Stimulated activated CD8-positive, alpha-beta memory T cell treated with anti-CD3 and anti-CD28 coated beads, Interleukin-12 subunit alpha, Interleukin-12 subunit beta, amount 100 ng/mL, for 1 hour (primary cell): ENCODE results near the gene CKAP5.

Experiments
- DNase-seq: peaks from one replicate; pipeline ENCODE4 v3.0.0-alpha.2; 2020; ENCODE audit warnings: low read depth

The CKAP5 gene

GRCh38 chr11:46697303-46697702, 148.8 kb downstream of the CKAP5 start:
- DNase-seq, result no peak

- DNase-seq, result no peak
Measured at GRCh38 chr11:46696212-46696558, 149.9 kb downstream of the CKAP5 start.

GRCh38 chr11:46695345-46696211, 150.5 kb downstream of the CKAP5 start:
- DNase-seq, result no peak

GRCh38 chr11:46694607-46695006, 151.5 kb downstream of the CKAP5 start:
- no peak for DNase-seq

GRCh38 chr11:46694072-46694471, 152.0 kb downstream of the CKAP5 start:
- no peak for DNase-seq

GRCh38 chr11:46693597-46694012, 152.5 kb downstream of the CKAP5 start:
- no peak for DNase-seq
